GM10847 (cell line): Measurements from ENCODE around the gene RELB.

Experiments
- POLR2A ChIP-seq: IDR thresholded peaks from 2 replicates; pipeline ENCODE4 v1.6.1; 2011; ENCODE audit not compliant: insufficient read length; ENCODE audit errors: extremely low read depth

RELB gene

GRCh38 chr19:45001087-45001739 is at the start of gene RELB:
Gene RELB, plus strand, starts transcription at chr19:45001464. Its CDS starts 116 bp downstream, at chr19:45001580.
- no peak for TF ChIP-seq POLR2A

- TF ChIP-seq POLR2A: no peak
Measured at GRCh38 chr19:44954278-44954648, 47.0 kb upstream of the RELB start.

GRCh38 chr19:44954649-44955504 is 46.4 kb upstream of the RELB start, which contains the start of gene CLPTM1:
Gene CLPTM1, plus strand, starts transcription at chr19:44955380. Its CDS starts 16 bp downstream, at chr19:44955396.
- TF ChIP-seq POLR2A: peak; percentile 88

- no peak for TF ChIP-seq POLR2A
Measured at GRCh38 chr19:44955505-44956439, 45.5 kb upstream of the RELB start.

GRCh38 chr19:44957526-44957925 is 43.7 kb upstream of the RELB start:
- TF ChIP-seq POLR2A: no peak

GRCh38 chr19:44958090-44958489 is 43.2 kb upstream of the RELB start:
- no peak for TF ChIP-seq POLR2A

GRCh38 chr19:44959691-44960090 is 41.6 kb upstream of the RELB start:
- no peak for TF ChIP-seq POLR2A

GRCh38 chr19:44960906-44961728 is 40.1 kb upstream of the RELB start:
- no peak for TF ChIP-seq POLR2A

- no peak for TF ChIP-seq POLR2A
Measured at GRCh38 chr19:44961821-44962220, 39.4 kb upstream of the RELB start.

- no peak for TF ChIP-seq POLR2A
Measured at GRCh38 chr19:44968118-44968517, 33.1 kb upstream of the RELB start.

- TF ChIP-seq POLR2A: no peak
Measured at GRCh38 chr19:44968670-44969069, 32.6 kb upstream of the RELB start.

- no peak for TF ChIP-seq POLR2A
Measured at GRCh38 chr19:44969437-44969836, 31.8 kb upstream of the RELB start.

- TF ChIP-seq POLR2A: no peak
Measured at GRCh38 chr19:44972802-44973201, 28.5 kb upstream of the RELB start.

GRCh38 chr19:44973982-44974735 is 27.1 kb upstream of the RELB start:
- no peak for TF ChIP-seq POLR2A
